Endothelial cell of umbilical vein (primary cell): Measurements from ENCODE around the gene DENND1C. TPM values are rescaled to one million over a fixed set of nuclear protein-coding genes. Genes with fewer than 3 reads are reported as not detected.

ENCODE experiments used
- BruUV-seq: library from RNA; stranded (reverse); fragments of 400-500 nt; replicated peaks from 2 replicates; lab custom pipeline; 2021; lab: Mats Ljungman, UMichigan
- CTCF ChIA-PET: fragments of 300-600, 350-600 bp; sonication (Branson Sonifier 250); formaldehyde crosslinking; loops from one replicate; lab custom pipeline; 2021; ENCODE audit warnings: antibody characterized with exemption, inconsistent platforms; lab: Charles Lee
- POLR2A ChIA-PET: fragments of 300-600, 350-600 bp; sonication (Branson Sonifier 250); formaldehyde crosslinking; loops from one replicate; lab custom pipeline; 2021; ENCODE audit warnings: antibody characterized with exemption, inconsistent platforms; lab: Charles Lee
- DNase-seq: peaks from one replicate; pipeline ENCODE4 v3.0.0-alpha.2; 2011; ENCODE audit warnings: low read depth, low spot score
- FAIRE-seq: peaks from 2 replicates; lab custom pipeline; 2011; peaks lifted over from hg19 to GRCh38; lab: Jason Lieb, UNC
- H2AFZ ChIP-seq: 2 replicates; pipeline ENCODE4 v1.6.0; 2012; ENCODE audit warnings: low read depth, low read length, control low read depth, inconsistent platforms
- H3K27ac ChIP-seq: 2 replicates; pipeline ENCODE4 v1.5.1; 2011; ENCODE audit warnings: low read depth, mild to moderate bottlenecking, control low read depth, low read length, moderate library complexity; ENCODE audit not compliant: insufficient read depth
- H3K27me3 ChIP-seq, 2 experiments: 2 replicates each; pipeline versions ENCODE4 v1.6.0 to v1.6.1; 2011; ENCODE audit warnings: low read length in 2 of 2, mixed read lengths in 1 of 2; ENCODE audit not compliant: control insufficient read depth in 2 of 2, insufficient read depth in 2 of 2
- H3K36me3 ChIP-seq, 2 experiments: 2 replicates in 1 of 2; 3 replicates in 1 of 2; pipeline ENCODE4 v1.5.1; 2011; ENCODE audit warnings: low read length in 2 of 2, mild to moderate bottlenecking in 1 of 2, moderate library complexity in 1 of 2; ENCODE audit not compliant: control insufficient read depth in 2 of 2, insufficient read depth in 2 of 2; ENCODE audit errors: extremely low read depth in 1 of 2
- H3K4me1 ChIP-seq: 3 replicates; pipeline ENCODE4 v1.5.1; 2011; ENCODE audit warnings: mild to moderate bottlenecking, low read length; ENCODE audit not compliant: control insufficient read depth, insufficient read depth; ENCODE audit errors: extremely low read depth
- H3K4me2 ChIP-seq: 2 replicates; pipeline ENCODE4 v1.6.1; 2011; ENCODE audit warnings: low read length, control low read depth, mixed read lengths; ENCODE audit not compliant: insufficient read depth
- H3K4me3 ChIP-seq, 3 experiments: fragments of 200-600 bp in 1 of 3; sonication (generic), shearing (Covaris generic) in 1 of 3; replicated peaks in 1 of 3; 2 replicates each; pipeline ENCODE4 v1.5.1; 2011 to 2016; ENCODE audit warnings: control low read depth in 3 of 3, low read length in 3 of 3, mild to moderate bottlenecking in 2 of 3, inconsistent platforms in 1 of 3, low read depth in 1 of 3, moderate library complexity in 1 of 3; ENCODE audit not compliant: insufficient read depth in 1 of 3
- H3K79me2 ChIP-seq: 2 replicates; pipeline ENCODE4 v1.6.0; 2012; ENCODE audit warnings: low read length, inconsistent platforms; ENCODE audit not compliant: control insufficient read depth, insufficient read depth
- H3K9ac ChIP-seq: replicated peaks from 2 replicates; pipeline ENCODE3; 2011; ENCODE audit warnings: low read length, control low read depth; ENCODE audit not compliant: insufficient read depth; ENCODE audit errors: extremely low read depth
- H3K9me1 ChIP-seq: replicated peaks from 3 replicates; pipeline ENCODE4 v1.6.0; 2011; ENCODE audit warnings: mild to moderate bottlenecking, low read length; ENCODE audit not compliant: control insufficient read depth, insufficient read depth; ENCODE audit errors: extremely low read depth
- H3K9me3 ChIP-seq: replicated peaks from 2 replicates; pipeline ENCODE4 v1.5.1; 2012; ENCODE audit warnings: low read length, inconsistent platforms; ENCODE audit not compliant: control insufficient read depth, insufficient read depth
- H4K20me1 ChIP-seq: replicated peaks from 2 replicates; pipeline ENCODE3; 2011; ENCODE audit warnings: mild to moderate bottlenecking, low read length; ENCODE audit not compliant: control insufficient read depth, insufficient read depth; ENCODE audit errors: extremely low read depth
- CTCF ChIP-seq, 2 donors: IDR thresholded peaks; 1 replicate in 1 of 2; 2 replicates in 1 of 2; pipeline ENCODE4 v1.5.1; 2011; ENCODE audit warnings: low read length in 2 of 2, mild to moderate bottlenecking in 2 of 2, moderate library complexity in 2 of 2, control low read depth in 1 of 2, inconsistent platforms in 1 of 2, low read depth in 1 of 2; ENCODE audit not compliant: insufficient read depth in 1 of 2; ENCODE audit errors: extremely low read depth in 1 of 2
- EZH2 ChIP-seq: IDR thresholded peaks from 2 replicates; pipeline ENCODE4 v1.6.1; 2012; ENCODE audit warnings: borderline replicate concordance, low read depth, mild to moderate bottlenecking, moderate library complexity, low read length, inconsistent platforms; ENCODE audit not compliant: severe bottlenecking
- FOS ChIP-seq: IDR thresholded peaks from 2 replicates; pipeline ENCODE4 v1.6.1; 2011; ENCODE audit warnings: mild to moderate bottlenecking, low read length, moderate library complexity, borderline replicate concordance; ENCODE audit not compliant: insufficient read depth
- GATA2 ChIP-seq: IDR thresholded peaks from 2 replicates; pipeline ENCODE4 v1.7.0; 2011; ENCODE audit warnings: low read depth, mild to moderate bottlenecking, moderate library complexity, mixed read lengths, low read length; ENCODE audit not compliant: insufficient read length, insufficient read depth
- JUN ChIP-seq: IDR thresholded peaks from 2 replicates; pipeline ENCODE4 v1.6.1; 2011; ENCODE audit warnings: borderline replicate concordance, low read depth; ENCODE audit not compliant: insufficient read length, insufficient read depth
- MAX ChIP-seq: IDR thresholded peaks from 2 replicates; pipeline ENCODE4 v1.6.1; 2011; ENCODE audit not compliant: insufficient read depth, insufficient read length
- MYC ChIP-seq: IDR thresholded peaks from one replicate; pipeline ENCODE4 v1.6.1; 2011; ENCODE audit warnings: mild to moderate bottlenecking, low read depth, low read length
- POLR2A ChIP-seq: IDR thresholded peaks from 2 replicates; pipeline ENCODE4 v1.6.1; 2012; ENCODE audit warnings: low read depth, mild to moderate bottlenecking, control low read depth, low read length
- POLR2AphosphoS5 ChIP-seq: IDR thresholded peaks from 2 replicates; pipeline ENCODE4 v1.6.1; 2012; ENCODE audit warnings: low read depth, mild to moderate bottlenecking, control low read depth, low read length, moderate library complexity; ENCODE audit not compliant: insufficient read depth
- dilution Hi-C: fragments of 300-500 bp; cut with MboI; formaldehyde crosslinking; loops from one replicate; pipeline ENCODE4 v1.15.0; 2019; ENCODE audit warnings: low sequenced_read_pairs; ENCODE audit not compliant: extremely low pct_ligation_motif_present
- intact Hi-C: fragments of 100-400 bp; cut with micrococcal nuclease; formaldehyde crosslinking; loops from one replicate; pipeline ENCODE4 v1.10.0; 2022
- polyA plus RNA-seq, 4 experiments: library from polyadenylated mRNA; depleted of rRNA in 3 of 4; stranded (reverse) in 3 of 4; unstranded in 1 of 4; fragments of >200 nt; gene quantifications; 2 replicates each; pipeline versions ENCODE4 v1.2.1 to v1.2.3, GENCODE V29; 2011 to 2012; ENCODE audit warnings: missing spikeins in 1 of 4
- total RNA-seq: library from RNA; stranded (reverse); gene quantifications from 2 replicates; pipeline ENCODE4 v1.2.3, GENCODE V29; 2021

The DENND1C gene
- total and polyA plus RNA-seq, 2 donors (not counting 3 experiments of a cell fraction or from before 2014, with no cell fraction given): not detected

GRCh38 chr19:6418562-6418932 is 63.0 kb downstream of the DENND1C start:
- dilution Hi-C loops (no loop called here), intact Hi-C loops (no loop called here)
- TF ChIP-seq FOS (no peak), POLR2AphosphoS5 (no peak), POLR2A (no peak), JUN (no peak), GATA2 (no peak), MYC (no peak), EZH2 (no peak), MAX (no peak), CTCF (IDR thresholded peaks at IDR 0.05; ENCODE audit: extremely low read depth in 1 of 2, insufficient read depth in 1 of 2, low read depth in 1 of 2, low read length in 2 of 2) (no peak)
- DNase-seq (no peak), FAIRE-seq (no peak)
- Histone ChIP-seq H3K9ac (no peak overlapping the region), H3K79me2 (peaks cover 50% of the 10 kb centered on the region), H3K27ac (no peak overlapping the region), H3K4me2 (no peak overlapping the region), H4K20me1 (peaks cover 3% of the 10 kb centered on the region), H3K9me1 (no peaks in the 10 kb centered on the region), H3K9me3 (no peaks in the 10 kb centered on the region), H3K4me1 (peaks cover 8% of the 10 kb centered on the region), H2AFZ (no peak overlapping the region), H3K27me3 (no peaks in the 10 kb centered on the region), H3K4me3 (no peak overlapping the region), H3K36me3 (peaks cover 33 to 70% of the 10 kb centered on the region in 2 experiments)
- ChIA-PET CTCF (interaction anchor here (2.0 kb wide), 1 partner anchor 24 kb away, joined by 6 read pairs; no protein-coding TSS in a partner anchor), POLR2A (no interaction called here)
- BruUV-seq: no TSS peak
